HG03432 (cell line): ENCODE data around the gene ATXN3.

Experiments
- ATAC-seq: cut with Tn5 transposase; IDR thresholded peaks from one replicate; pipeline ENCODE4 v1.9.1; 2021; ENCODE audit warnings: mild to moderate bottlenecking, moderate library complexity; ENCODE audit not compliant: unreplicated experiment

The ATXN3 gene

DNA sequence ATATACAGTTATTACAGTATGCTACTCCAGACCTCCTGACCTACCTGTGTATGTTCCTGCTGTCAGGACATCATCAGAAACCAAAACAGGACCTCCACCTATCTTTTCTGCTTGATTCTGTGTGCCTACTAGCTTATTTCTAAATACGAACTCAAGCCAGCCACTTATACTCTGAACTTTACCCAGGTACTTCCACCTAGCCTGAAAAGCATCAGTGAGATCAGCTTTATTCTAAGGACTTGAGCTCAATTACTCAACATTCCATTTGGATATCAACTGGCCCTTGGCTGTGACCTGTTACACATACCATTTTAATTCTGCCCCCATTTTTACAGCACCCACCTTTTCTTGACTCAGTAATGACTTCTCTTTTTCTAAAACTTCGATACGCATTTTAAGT is 95.7 kb downstream of the ATXN3 start:
- ATAC-seq = no peak

DNA sequence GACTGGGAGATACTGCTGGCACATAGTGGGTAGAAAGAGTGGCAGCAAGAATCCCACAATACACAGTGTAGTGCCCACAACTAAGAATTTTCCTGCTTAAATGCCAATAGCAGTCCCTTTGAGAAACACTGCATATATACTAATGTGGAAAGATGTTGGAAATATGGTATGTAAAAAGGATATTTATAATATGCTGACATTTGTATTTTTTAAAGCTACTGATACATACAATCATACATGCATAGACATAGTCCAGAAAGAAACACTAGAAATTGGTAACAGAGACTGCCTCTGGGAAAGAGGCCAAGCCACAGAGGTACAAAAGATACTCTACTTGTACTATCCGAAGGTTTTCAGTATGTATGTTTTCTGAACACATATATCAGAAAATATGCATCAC is 96.8 kb downstream of the ATXN3 start:
- ATAC-seq = no peak
